IgD-negative memory B cell (primary cell): ENCODE data around the gene VGLL4. TPM values are rescaled to one million over a fixed set of nuclear protein-coding genes. Genes with fewer than 3 reads are reported as not detected.
A peak's percentile ranks its signal among the peaks of the same experiment; 100 is the strongest.

Experiments
- H3K27ac Mint-ChIP-seq, 3 donors: one replicate each; pipeline ENCODE4 v1.8.0; 2020 to 2022; ENCODE audit warnings: mild to moderate bottlenecking in 3 of 3, mixed read lengths in 3 of 3, moderate library complexity in 1 of 3
- H3K27me3 Mint-ChIP-seq: one replicate; pipeline ENCODE4 v1.8.0; 2021; ENCODE audit warnings: mixed read lengths
- H3K36me3 Mint-ChIP-seq: one replicate; pipeline ENCODE4 v1.8.0; 2020; ENCODE audit warnings: mild to moderate bottlenecking, mixed read lengths
- H3K4me1 Mint-ChIP-seq, 3 donors: one replicate each; pipeline ENCODE4 v1.8.0; 2020 to 2022; ENCODE audit warnings: mixed read lengths in 3 of 3, mild to moderate bottlenecking in 1 of 3
- H3K4me3 Mint-ChIP-seq, 4 donors: one replicate each; pipeline ENCODE4 v1.8.0; 2020 to 2022; ENCODE audit warnings: mild to moderate bottlenecking in 4 of 4, mixed read lengths in 4 of 4, moderate library complexity in 3 of 4
- H3K9me3 Mint-ChIP-seq, 3 donors: one replicate each; pipeline ENCODE4 v1.8.0; 2020 to 2021; ENCODE audit warnings: mixed read lengths in 3 of 3, mild to moderate bottlenecking in 1 of 3
- polyA plus RNA-seq: library from polyadenylated mRNA; unstranded; fragments of 300-500 nt; fragmentation: Illumina TruSeq; gene quantifications from one replicate; pipeline ENCODE4 v1.2.3, GENCODE V29; 2021

The VGLL4 gene
- polyA plus RNA-seq, 1 donor from 2014 or later: 28.6 TPM

- no peak overlapping the region for H3K4me3 Mint-ChIP-seq
- peak overlapping the region in 1 of 3 donors; percentile 82 for H3K27ac Mint-ChIP-seq
- H3K36me3 Mint-ChIP-seq: peaks cover 10% of the 10 kb centered on the region
These were observed 95.0 kb downstream of the VGLL4 start for GRCh38 chr3:11548721-11549131.

GRCh38 chr3:11547498-11547897, 96.2 kb downstream of the VGLL4 start:
- peaks cover 0 to 2% (median 0%) of the 10 kb centered on the region in 3 donors for H3K9me3 Mint-ChIP-seq
- H3K36me3 Mint-ChIP-seq: peaks cover 6% of the 10 kb centered on the region
- peaks cover 15 to 23% (median 17%) of the 10 kb centered on the region in 3 donors for H3K4me1 Mint-ChIP-seq
- H3K27me3 Mint-ChIP-seq: no peaks in the 10 kb centered on the region
- no peak overlapping the region for H3K4me3 Mint-ChIP-seq
- H3K27ac Mint-ChIP-seq: peak overlapping the region in 1 of 3 donors; percentile 82

More at GRCh38 chr3:11548721-11549131, 95.0 kb downstream of the VGLL4 start:
- Mint-ChIP-seq H3K4me1 (peaks cover 15 to 23% (median 17%) of the 10 kb centered on the region in 3 donors), H3K27me3 (no peaks in the 10 kb centered on the region), H3K9me3 (peaks cover 0 to 2% (median 0%) of the 10 kb centered on the region in 3 donors)

GRCh38 chr3:11546657-11547302, 96.9 kb downstream of the VGLL4 start:
- no peak overlapping the region for H3K4me3 Mint-ChIP-seq
- H3K4me1 Mint-ChIP-seq: peaks cover 15 to 23% (median 17%) of the 10 kb centered on the region in 3 donors
- no peak overlapping the region for H3K27ac Mint-ChIP-seq
- H3K9me3 Mint-ChIP-seq: peaks cover 0 to 2% (median 0%) of the 10 kb centered on the region in 3 donors
- no peaks in the 10 kb centered on the region for H3K27me3 Mint-ChIP-seq
- peaks cover 4% of the 10 kb centered on the region for H3K36me3 Mint-ChIP-seq

- Mint-ChIP-seq H3K4me1 (peaks cover 9 to 17% (median 14%) of the 10 kb centered on the region in 3 donors), H3K27me3 (no peaks in the 10 kb centered on the region), H3K36me3 (peaks cover 4% of the 10 kb centered on the region), H3K9me3 (peaks cover 0 to 2% (median 0%) of the 10 kb centered on the region in 3 donors), H3K27ac (peak overlapping the region in 1 of 3 donors; percentile 67), H3K4me3 (no peak overlapping the region)
These were observed 98.4 kb downstream of the VGLL4 start for GRCh38 chr3:11545186-11545851.

- no peaks in the 10 kb centered on the region for H3K27me3 Mint-ChIP-seq
- H3K4me1 Mint-ChIP-seq: peaks cover 2 to 10% (median 7%) of the 10 kb centered on the region in 3 donors
- peak overlapping the region in 1 of 3 donors; percentile 67 for H3K27ac Mint-ChIP-seq
- peaks cover 4% of the 10 kb centered on the region for H3K36me3 Mint-ChIP-seq
- H3K4me3 Mint-ChIP-seq: no peak overlapping the region
- peaks cover 0 to 2% (median 0%) of the 10 kb centered on the region in 3 donors for H3K9me3 Mint-ChIP-seq
These were observed 99.1 kb downstream of the VGLL4 start for GRCh38 chr3:11544412-11545181.

GRCh38 chr3:11543948-11544387, 99.7 kb downstream of the VGLL4 start:
- peaks cover 0 to 4% (median 2%) of the 10 kb centered on the region in 3 donors for H3K4me1 Mint-ChIP-seq
- no peaks in the 10 kb centered on the region for H3K27me3 Mint-ChIP-seq
- peaks cover 0 to 2% (median 0%) of the 10 kb centered on the region in 3 donors for H3K9me3 Mint-ChIP-seq
- H3K4me3 Mint-ChIP-seq: no peak overlapping the region
- no peak overlapping the region for H3K27ac Mint-ChIP-seq
- H3K36me3 Mint-ChIP-seq: peaks cover 6% of the 10 kb centered on the region

GRCh38 chr3:11543141-11543947, 100.4 kb downstream of the VGLL4 start:
- H3K27me3 Mint-ChIP-seq: no peaks in the 10 kb centered on the region
- H3K4me1 Mint-ChIP-seq: peaks cover 0 to 2% (median 0%) of the 10 kb centered on the region in 3 donors
- H3K4me3 Mint-ChIP-seq: no peak overlapping the region
- peaks cover 6% of the 10 kb centered on the region for H3K36me3 Mint-ChIP-seq
- H3K9me3 Mint-ChIP-seq: peaks cover 0 to 2% (median 0%) of the 10 kb centered on the region in 3 donors
- no peak overlapping the region for H3K27ac Mint-ChIP-seq

- Mint-ChIP-seq H3K4me1 (peaks cover 0 to 2% (median 0%) of the 10 kb centered on the region in 3 donors), H3K27me3 (no peaks in the 10 kb centered on the region), H3K27ac (no peak overlapping the region), H3K36me3 (peaks cover 6% of the 10 kb centered on the region), H3K9me3 (no peaks in the 10 kb centered on the region), H3K4me3 (no peak overlapping the region)
These were observed 101.2 kb downstream of the VGLL4 start for GRCh38 chr3:11542551-11542950.

GRCh38 chr3:11541321-11542303, 102.1 kb downstream of the VGLL4 start:
- H3K27ac Mint-ChIP-seq: no peak overlapping the region
- H3K4me3 Mint-ChIP-seq: peak overlapping the region in 1 of 4 donors; percentile 50
- peaks cover 4% of the 10 kb centered on the region for H3K36me3 Mint-ChIP-seq
- H3K9me3 Mint-ChIP-seq: no peaks in the 10 kb centered on the region
- peaks cover 0 to 5% (median 0%) of the 10 kb centered on the region in 3 donors for H3K4me1 Mint-ChIP-seq
- H3K27me3 Mint-ChIP-seq: no peaks in the 10 kb centered on the region

- H3K4me1 Mint-ChIP-seq: peaks cover 0 to 5% (median 0%) of the 10 kb centered on the region in 3 donors
These were observed 104.0 kb downstream of the VGLL4 start for GRCh38 chr3:11539677-11540076.

GRCh38 chr3:11539218-11539617, 104.5 kb downstream of the VGLL4 start:
- Mint-ChIP-seq H3K4me1 (peaks cover 0 to 5% (median 0%) of the 10 kb centered on the region in 3 donors), H3K4me3 (no peak overlapping the region), H3K27me3 (no peaks in the 10 kb centered on the region), H3K27ac (peak overlapping the region in 1 of 3 donors; percentile 19), H3K36me3 (peaks cover 2% of the 10 kb centered on the region), H3K9me3 (no peaks in the 10 kb centered on the region)

More at GRCh38 chr3:11539677-11540076, 104.0 kb downstream of the VGLL4 start:
- H3K4me3 Mint-ChIP-seq: no peak overlapping the region
- peaks cover 2% of the 10 kb centered on the region for H3K36me3 Mint-ChIP-seq
- no peaks in the 10 kb centered on the region for H3K27me3 Mint-ChIP-seq
- H3K27ac Mint-ChIP-seq: peak overlapping the region in 1 of 3 donors; percentile 19
- H3K9me3 Mint-ChIP-seq: no peaks in the 10 kb centered on the region

GRCh38 chr3:11538581-11538980, 105.1 kb downstream of the VGLL4 start:
- peaks cover 0 to 5% (median 0%) of the 10 kb centered on the region in 3 donors for H3K4me1 Mint-ChIP-seq
- H3K4me3 Mint-ChIP-seq: no peak overlapping the region
- H3K27me3 Mint-ChIP-seq: no peaks in the 10 kb centered on the region
- H3K9me3 Mint-ChIP-seq: no peaks in the 10 kb centered on the region
- H3K36me3 Mint-ChIP-seq: peaks cover 2% of the 10 kb centered on the region
- no peak overlapping the region for H3K27ac Mint-ChIP-seq

GRCh38 chr3:11536936-11537612, 106.6 kb downstream of the VGLL4 start:
- no peaks in the 10 kb centered on the region for H3K27me3 Mint-ChIP-seq
- H3K27ac Mint-ChIP-seq: no peak overlapping the region
- H3K36me3 Mint-ChIP-seq: peaks cover 2% of the 10 kb centered on the region
- H3K4me3 Mint-ChIP-seq: no peak overlapping the region
- peaks cover 0 to 5% (median 0%) of the 10 kb centered on the region in 3 donors for H3K4me1 Mint-ChIP-seq
- H3K9me3 Mint-ChIP-seq: no peaks in the 10 kb centered on the region
